Measurements from ENCODE around the gene COX7A2L. TPM values are rescaled to one million over a fixed set of nuclear protein-coding genes. Genes with fewer than 3 reads are reported as not detected.

COX7A2L gene
- total and polyA plus RNA-seq, 2 of the 8 experiments (the other 6 are each of a cell fraction or from before 2014, with no cell fraction given), result 85.6 to 114 TPM

GRCh38 chr2:42300527-42300926, 60.5 kb downstream of the COX7A2L start:
- Histone ChIP-seq H4K91ac (replicated peaks; ENCODE audit: insufficient read length, low read length) (no peak overlapping the region), H3K79me2 (ENCODE audit: control insufficient read depth in 1 of 2, insufficient read depth in 2 of 2, low read length in 2 of 2) (no peaks in the 10 kb centered on the region), H2AK5ac (ENCODE audit: low read depth, low read length) (no peak overlapping the region), H4K5ac (ENCODE audit: insufficient read length, low read depth, low read length) (no peak overlapping the region), H3K56ac (replicated peaks; ENCODE audit: insufficient read length, low read depth, low read length) (no peak overlapping the region), H3K4me1 (replicated peaks in 1 of 4; ENCODE audit: control insufficient read depth in 3 of 4, insufficient read depth in 4 of 4, low read length in 3 of 4) (no peaks in the 10 kb centered on the region), H3K36me3 (ENCODE audit: control insufficient read depth in 2 of 4, insufficient read depth in 4 of 4, low read length in 3 of 4) (peaks cover 6 to 49% (median 22%) of the 10 kb centered on the region in 4 experiments), H3K79me1 (ENCODE audit: low read depth, low read length) (no peaks in the 10 kb centered on the region), H3K23me2 (ENCODE audit: low read depth, low read length) (no peaks in the 10 kb centered on the region), H3K4me2 (ENCODE audit: insufficient read depth in 1 of 2, low read depth in 2 of 2, low read length in 2 of 2) (no peak overlapping the region), H3K18ac (ENCODE audit: extremely low read depth, low read length) (no peak overlapping the region), H3K9ac (replicated peaks in 1 of 4; ENCODE audit: extremely low read depth in 1 of 4, low read depth in 3 of 4, low read length in 3 of 4) (no peak overlapping the region), H3K4ac (replicated peaks; ENCODE audit: insufficient read length, low read depth, low read length) (no peak overlapping the region), H2BK15ac (ENCODE audit: low read length) (no peak overlapping the region), H2BK5ac (ENCODE audit: low read depth, low read length) (no peak overlapping the region), H3K4me3 (ENCODE audit: extremely low read depth in 1 of 4, insufficient read depth in 2 of 4, low read depth in 3 of 4, low read length in 4 of 4) (no peak overlapping the region), H4K20me1 (replicated peaks in 1 of 2; ENCODE audit: control insufficient read depth in 1 of 2, insufficient read depth in 2 of 2, low read length in 2 of 2) (no peaks in the 10 kb centered on the region), H2BK12ac (ENCODE audit: low read depth, low read length) (no peak overlapping the region), H2BK20ac (ENCODE audit: low read length) (no peak overlapping the region), H2BK120ac (replicated peaks; ENCODE audit: low read depth, low read length) (no peak overlapping the region), H4K8ac (ENCODE audit: extremely low read depth, insufficient read depth, low read length) (no peak overlapping the region), H3K23ac (ENCODE audit: insufficient read length) (no peak overlapping the region), H3K27ac (ENCODE audit: low read depth, low read length) (no peak overlapping the region), H3K9me3 (ENCODE audit: insufficient read depth in 2 of 2, low read depth in 1 of 2, low read length in 1 of 2) (no peaks in the 10 kb centered on the region), H3K27me3 (replicated peaks in 1 of 4; ENCODE audit: control insufficient read depth in 3 of 4, extremely low read depth in 1 of 4, insufficient read depth in 3 of 4, low read length in 3 of 4) (peaks cover 0 to 1% (median 0%) of the 10 kb centered on the region in 4 experiments; a peak in 1 of 7 replicates), H2AFZ (ENCODE audit: low read length) (no peak overlapping the region), H3K14ac (ENCODE audit: insufficient read length) (no peak overlapping the region)
- FAIRE-seq (peak; percentile 13), DNase-seq (ENCODE audit: low read depth in 1 of 2, low spot score in 2 of 2) (no peak)
- TF ChIP-seq EZH2 (IDR thresholded peaks at IDR 0.05; ENCODE audit: low read depth, low read length, severe bottlenecking), result no peak
- TF ChIP-seq JUN (IDR thresholded peaks at IDR 0.05; ENCODE audit: low read depth, low read length), result no peak
- no peak for TF ChIP-seq USF2 (IDR thresholded peaks at IDR 0.05; ENCODE audit: low read length)
- TF ChIP-seq GTF2F1 (IDR thresholded peaks at IDR 0.05; ENCODE audit: borderline replicate concordance, low read depth, low read length), result no peak
- TF ChIP-seq RNF2 (IDR thresholded peaks at IDR 0.05; ENCODE audit: borderline replicate concordance, low read depth, low read length, missing control alignments, poor library complexity, severe bottlenecking), result no peak
- no peak for TF ChIP-seq NRF1 (IDR thresholded peaks at IDR 0.05; ENCODE audit: low read depth, low read length)
- no peak for TF ChIP-seq HDAC6 (IDR thresholded peaks at IDR 0.05; ENCODE audit: low read depth, low read length)
- no peak for TF ChIP-seq CEBPB (IDR thresholded peaks at IDR 0.05; ENCODE audit: low read depth, low read length)
- no peak for TF ChIP-seq YY1 (IDR thresholded peaks at IDR 0.05; ENCODE audit: low read depth, low read length)
- TF ChIP-seq KDM1A (IDR thresholded peaks at IDR 0.05; ENCODE audit: borderline replicate concordance, low read length), result no peak
- POLR2A ChIA-PET (ENCODE audit: partially characterized antibody), result no interaction called here
- 93% methylated on average over 2 of the region's 2 CpGs; no CpG with 5 or more reads in 1 of the 2 experiments for WGBS, 2 experiments (ENCODE audit: extremely low coverage in 1 of 2, insufficient coverage in 1 of 2, insufficient read length in 1 of 2, insufficient replicate concordance in 2 of 2, low coverage in 1 of 2, low lambda C conversion rate in 2 of 2, missing lambda C conversion rate in 1 of 2)
- CTCF ChIA-PET (ENCODE audit: partially characterized antibody), result no interaction called here

Measured in H1 (cell line).